Smooth muscle cell of the brain vasculature (primary cell): ENCODE measurements around the gene ZFAND2A.
"Not testable (repeated sequence)": the region's sequence is repeated elsewhere in the genome, so short reads cannot be mapped to it uniquely, and the experiment has no call there.

Source experiments
- DNase-seq: peaks from one replicate; pipeline ENCODE4 v3.0.0-alpha.2; 2012; ENCODE audit warnings: low read depth, low spot score

Gene ZFAND2A

DNA sequence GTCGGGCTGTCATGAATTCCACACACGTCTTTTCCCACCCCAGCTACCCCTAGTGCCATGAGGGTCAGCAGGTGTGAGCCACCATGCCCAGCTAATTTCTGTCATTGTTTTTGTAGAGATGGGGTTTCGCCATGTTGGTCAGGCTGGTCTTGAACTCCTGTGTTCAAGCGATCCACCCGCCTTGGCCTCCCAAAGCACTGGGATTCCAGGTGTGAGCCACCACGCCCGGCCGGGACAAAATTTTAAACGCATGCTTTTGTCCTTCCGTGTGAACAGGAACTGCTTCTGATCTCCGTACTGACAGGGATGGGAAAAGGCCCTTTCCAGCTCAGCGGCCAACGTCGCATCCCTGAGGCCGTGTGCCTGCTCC is 15.6 kb upstream of the ZFAND2A start:
- DNase-seq, result no peak

DNA sequence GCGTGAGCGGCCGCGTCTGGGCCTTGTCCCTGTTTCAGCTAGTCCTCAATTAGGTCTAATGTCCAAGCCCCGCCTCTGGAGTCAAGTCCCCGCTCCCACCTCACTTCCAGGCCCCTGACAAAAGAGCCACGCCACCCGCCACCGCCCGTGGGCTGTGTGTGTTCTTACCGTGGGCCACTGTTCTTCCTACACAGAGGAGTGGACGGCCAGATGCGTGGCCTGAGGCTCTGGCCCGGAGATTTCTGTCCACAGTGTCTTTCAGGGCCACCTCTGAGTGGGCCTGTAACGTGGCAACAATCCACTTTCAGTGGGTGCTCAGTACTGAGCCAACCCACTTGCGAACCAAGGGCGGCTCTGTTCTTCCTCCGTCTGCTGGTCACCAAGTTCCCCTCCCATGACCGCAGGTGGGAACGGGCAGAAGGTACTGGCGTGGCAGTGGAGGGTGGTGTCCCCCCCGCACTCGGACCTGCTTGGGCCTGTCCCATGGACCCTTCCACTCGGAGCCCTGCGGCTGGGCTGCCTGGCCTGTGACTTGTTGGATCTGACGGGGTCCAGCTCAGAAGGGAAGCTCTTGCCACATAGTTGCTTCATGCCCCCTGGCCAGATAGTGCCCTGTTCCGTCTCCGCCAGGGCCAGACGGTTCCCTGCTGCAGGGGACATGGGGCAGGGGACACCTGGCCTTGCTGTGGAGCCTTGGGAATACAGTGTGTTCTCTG is 15.0 kb upstream of the ZFAND2A start:
- DNase-seq, result no peak

DNA sequence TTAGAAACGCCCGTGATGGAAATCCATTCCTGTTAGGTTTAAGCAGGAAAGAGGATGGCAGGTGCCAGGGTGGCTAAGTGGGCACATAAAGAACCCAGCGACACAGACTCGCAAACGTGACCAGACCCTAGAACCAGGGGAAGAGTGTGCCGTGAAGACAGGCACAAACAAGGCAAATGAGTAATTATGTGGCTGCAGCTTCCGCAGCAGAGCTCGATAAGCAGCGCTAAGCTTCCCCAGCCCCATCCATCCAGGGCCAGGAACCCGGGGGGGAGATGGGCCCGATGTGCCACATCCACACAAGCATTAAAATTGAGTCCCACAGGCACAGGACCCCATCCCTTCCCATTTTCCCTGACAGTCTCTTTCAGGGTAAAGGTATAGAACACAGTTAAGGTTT is 14.0 kb upstream of the ZFAND2A start:
- DNase-seq, result no peak

DNA sequence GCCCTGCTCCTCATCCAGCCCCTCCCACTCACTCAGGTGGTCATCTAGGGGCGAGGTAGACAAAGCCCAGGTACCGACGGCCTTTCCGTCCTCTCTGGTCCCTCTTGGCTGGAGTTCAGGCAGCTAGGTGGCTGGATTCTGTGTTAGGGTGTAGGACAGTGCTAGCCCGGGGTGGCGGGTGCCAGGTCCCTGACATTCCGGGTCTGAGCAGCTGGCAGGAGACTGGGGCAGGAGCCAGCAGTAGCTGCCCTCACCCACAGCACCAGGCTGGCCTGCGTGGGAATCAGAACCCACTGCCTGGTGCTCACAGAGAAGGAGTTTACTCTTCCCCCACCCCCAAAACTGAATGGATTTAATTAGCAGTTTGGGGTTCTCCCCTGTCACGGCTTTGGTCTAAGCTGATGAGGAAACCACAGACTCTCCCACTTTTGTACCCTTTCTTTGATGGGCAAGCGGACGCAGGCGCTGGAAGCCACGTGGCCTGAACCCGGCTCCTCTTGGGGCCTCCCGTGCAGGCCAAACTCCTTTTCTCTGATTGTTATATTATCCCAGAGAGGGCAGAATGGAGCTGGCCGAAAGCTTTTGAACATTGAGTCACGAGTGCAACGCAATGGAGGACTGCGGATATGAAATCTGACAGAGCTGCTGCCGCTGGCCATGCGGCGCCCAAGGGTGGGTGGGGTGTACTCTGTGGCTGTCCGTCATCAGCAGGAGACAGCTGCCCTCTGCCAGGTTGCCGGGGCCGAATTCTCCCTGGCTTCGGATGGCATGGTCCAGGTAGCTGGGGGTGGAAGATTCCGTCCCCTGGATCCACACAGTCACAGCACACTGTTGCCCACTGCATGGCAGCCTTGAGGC is 12.9 kb upstream of the ZFAND2A start:
- DNase-seq, result no peak

DNA sequence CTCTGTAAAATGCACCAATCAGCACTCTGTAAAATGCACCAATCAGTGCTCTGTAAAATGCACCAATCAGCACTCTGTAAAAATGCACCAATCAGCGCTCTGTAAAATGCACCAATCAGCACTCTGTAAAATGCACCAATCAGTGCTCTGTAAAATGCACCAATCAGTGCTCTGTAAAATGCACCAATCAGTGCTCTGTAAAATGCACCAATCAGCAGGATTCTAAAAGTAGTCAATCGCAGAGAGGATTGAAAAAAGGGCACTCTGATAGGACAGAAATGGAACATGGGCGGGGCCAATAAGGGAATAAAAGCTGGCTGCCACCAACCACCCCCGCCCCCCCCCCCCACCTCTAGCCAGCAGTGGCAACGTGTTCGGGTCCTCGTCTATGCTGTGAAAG is 11.5 kb upstream of the ZFAND2A start:
- not testable (repeated sequence) for DNase-seq

DNA sequence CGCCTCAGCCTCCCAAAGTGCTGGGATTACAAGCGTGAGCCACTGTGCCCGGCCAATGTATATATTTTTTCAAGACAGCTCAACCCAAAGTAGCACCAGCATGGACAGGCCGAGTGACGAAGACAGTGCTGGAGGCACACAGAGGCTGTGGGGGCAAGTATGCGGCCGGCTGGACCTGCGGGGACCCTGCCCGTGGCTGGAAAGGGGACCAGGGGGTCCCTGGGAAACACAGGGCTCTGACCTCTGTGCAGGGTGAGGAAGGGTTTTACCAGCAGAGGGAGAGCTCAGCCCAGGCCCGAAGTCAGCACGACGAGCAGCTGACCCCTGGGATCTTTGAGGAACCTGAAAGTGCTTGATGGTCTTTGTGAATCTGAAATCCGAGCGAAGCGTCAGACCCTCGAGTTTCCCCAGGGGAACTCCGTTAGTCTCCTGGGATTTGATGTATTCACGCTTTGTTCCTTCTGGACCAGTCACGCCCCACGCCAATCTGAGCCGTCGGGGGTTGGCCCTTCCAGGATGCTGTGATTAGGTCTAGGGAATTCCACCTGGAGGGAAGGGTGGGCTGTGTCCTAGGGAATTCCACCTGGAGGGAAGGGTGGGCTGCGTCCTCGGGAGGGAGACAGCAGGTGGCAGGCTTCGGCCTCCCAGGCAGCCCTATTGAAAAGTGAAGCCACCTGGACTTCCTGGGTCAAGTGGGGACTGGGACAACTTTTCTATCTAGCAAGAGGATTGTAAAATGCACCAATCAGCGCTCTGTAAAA is 10.9 kb upstream of the ZFAND2A start:
- no peak for DNase-seq

DNA sequence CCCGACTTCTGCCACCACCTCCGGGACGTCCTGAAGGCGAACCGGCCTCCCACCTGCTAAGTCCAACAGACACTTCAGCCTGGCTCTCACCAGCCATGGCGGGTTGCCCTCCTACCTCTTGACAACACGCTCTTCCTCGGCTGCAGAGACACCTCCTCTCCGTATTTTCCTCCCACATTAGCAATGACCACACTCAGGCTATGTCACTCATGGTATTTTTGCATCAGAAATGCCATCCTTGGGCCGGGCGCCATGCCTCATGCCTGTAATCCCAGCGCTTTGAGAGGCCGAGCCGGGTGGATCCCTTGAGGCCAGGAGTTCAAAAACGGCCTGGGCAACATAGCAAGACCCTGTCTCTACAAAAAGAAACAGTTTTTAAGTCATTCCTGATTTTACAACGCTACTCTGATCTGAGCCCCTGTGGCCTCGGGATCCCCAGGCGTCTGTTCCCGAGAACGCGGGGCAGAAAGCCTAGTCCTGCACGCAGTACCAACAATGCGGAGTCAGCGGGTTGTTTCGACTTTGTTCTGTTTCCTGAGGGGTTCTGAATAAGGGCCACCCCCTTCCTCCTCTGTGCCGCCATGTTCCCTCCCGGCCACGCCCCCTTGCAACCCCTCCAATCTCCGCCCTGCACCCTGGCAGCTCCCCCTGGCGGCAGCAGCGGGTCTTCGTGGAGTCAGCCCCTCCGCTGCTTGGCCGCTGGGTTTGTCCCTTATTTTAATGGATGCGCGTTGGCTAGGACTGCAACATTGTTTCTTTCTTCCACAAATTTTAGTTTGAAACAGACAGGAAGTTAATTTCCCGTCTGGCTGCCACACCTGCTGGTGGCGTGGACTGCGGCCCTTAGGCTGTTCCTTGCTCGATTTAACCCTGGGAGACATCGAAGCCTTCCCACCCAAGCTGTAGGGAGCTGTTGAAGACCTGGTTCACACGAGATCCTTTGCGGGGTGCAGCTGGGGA is 9.7 kb upstream of the ZFAND2A start:
- DNase-seq, result no peak

DNA sequence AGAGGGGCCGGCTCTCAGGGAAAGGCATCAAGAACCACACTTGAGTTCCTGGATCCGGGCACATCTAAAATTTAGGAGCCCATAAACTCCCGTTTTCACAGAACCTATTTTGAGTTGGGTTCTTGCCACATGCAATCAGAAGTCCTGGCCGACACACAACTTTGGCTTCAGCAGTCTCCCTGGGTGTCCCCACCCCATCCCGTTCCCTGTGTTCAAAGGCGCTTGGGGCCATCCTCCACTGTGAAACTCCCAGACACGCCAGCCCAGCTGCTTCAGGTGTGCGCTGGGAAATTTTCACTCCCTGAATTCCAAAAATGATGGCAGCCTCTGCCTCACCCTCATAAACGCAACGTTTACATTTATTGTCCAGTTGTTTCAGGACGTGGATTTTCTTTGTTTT is 8.4 kb upstream of the ZFAND2A start:
- no peak for DNase-seq

DNA sequence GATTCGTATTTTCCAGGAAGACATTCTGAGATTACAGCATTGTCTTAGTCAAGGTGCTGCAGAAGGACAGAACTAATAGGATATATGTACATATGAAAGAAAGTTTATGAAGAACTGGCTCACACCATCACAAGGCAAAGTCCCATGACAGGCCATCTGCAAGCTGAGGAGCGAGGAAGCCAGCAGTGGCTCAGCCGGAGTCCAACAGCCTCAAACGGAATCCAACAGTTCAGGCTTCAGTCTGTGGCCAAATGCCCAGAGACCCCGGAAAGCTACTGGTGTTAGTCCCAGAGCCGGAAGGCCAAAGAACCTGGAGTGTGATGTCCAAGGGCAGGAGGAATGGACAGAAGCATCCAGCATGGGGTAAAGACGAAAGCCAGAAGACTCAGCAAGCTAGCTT is 4.4 kb upstream of the ZFAND2A start:
- no peak for DNase-seq

DNA sequence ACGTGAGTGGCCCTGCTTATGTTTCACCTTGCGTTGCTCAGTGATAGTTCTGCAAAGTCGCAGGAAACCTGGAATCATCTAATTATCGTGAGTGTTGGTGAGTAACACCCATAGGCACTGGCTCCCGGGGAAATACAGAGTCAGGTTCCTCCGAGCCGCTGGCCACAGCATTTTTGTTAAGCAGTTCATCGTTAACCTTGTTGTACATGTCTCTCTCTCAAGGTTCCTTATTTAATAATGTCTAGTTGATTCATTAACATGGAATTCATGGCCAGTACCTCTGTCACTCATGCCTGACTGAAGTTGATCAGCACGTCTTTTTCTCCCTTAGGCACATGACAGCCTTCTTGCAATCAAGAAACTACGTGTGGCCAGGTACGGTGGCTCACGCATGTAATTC is 3.1 kb upstream of the ZFAND2A start:
- no peak for DNase-seq

DNA sequence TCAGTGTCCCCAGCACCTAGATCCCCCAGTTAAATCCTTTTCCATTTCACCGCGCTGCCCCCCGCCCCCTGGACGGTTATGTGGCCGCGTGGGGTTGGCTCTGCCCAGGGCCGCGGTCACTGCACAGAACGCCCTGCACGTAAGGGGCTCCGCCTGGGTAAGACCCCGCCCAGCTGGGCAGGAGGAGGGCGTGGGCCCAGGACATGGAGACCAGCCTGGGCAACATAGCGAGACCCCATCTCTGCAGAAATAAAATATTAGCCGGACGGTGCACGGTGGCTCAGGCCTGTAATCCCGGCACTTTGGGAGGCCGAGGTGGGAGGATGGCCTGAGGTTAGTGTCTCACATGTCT is 650 bp upstream of the ZFAND2A start:
- DNase-seq, result no peak

DNA sequence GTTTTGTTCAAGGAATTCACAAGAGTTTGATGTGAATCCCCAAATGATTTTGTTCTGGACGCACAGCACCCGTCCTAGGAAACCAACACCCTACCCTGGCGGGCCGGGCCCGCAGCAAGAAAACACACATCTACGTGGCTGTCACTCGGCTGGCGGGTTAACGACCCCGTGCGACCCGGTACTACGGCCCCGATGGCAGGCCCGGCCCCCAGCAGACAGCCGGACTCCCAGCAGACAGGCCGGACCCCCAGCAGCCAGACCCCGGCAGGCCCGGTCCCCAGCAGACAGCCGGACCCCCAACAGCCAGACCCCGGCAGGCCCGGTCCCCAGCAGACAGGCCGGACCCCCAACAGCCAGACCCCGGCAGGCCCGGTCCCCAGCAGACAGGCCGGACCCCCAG is 765 bp downstream of the ZFAND2A start:
- DNase-seq, result not testable (repeated sequence)

DNA sequence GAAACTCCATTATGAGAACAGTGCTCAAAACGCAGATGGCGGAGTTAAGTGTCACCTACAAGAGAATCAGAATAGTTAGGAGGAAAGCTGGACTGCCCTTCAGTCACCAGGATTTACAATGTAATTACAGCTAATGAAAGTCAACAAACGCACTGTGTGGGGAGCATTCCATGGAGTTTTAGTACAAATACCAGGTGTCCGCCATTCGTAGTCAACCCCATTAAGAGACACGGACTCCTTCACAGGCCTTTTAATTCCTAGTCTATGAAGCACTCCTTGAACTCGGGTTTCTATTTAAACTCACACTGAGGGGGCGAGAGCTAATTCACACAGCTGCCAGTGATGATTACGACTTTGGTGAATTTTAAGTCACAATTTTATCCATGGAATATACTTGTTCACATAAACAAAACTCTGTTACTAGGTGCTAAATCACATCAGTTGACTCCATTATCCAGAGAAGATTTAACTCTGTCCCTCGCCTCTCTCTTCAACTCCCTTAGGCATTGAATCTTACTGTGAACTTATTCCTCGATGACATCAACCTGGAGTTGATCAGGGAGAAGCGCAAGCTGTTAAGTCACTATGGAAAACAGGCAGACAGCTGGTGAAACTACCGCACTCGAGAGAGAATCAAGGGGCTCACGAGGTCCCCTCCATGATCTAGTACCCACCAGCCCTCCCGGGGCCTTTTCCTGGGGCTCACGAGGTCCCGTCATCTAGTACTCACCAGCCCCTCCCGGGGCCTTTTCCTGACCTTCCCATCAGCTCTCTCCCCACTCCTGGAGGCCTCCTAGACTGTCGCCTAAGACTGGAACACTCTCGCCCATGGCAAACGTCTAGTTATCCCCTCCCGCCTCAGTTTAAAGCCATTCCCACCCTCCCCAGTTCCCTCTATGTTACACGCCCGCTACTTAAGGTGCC is 1.5 kb downstream of the ZFAND2A start:
- DNase-seq, result no peak

DNA sequence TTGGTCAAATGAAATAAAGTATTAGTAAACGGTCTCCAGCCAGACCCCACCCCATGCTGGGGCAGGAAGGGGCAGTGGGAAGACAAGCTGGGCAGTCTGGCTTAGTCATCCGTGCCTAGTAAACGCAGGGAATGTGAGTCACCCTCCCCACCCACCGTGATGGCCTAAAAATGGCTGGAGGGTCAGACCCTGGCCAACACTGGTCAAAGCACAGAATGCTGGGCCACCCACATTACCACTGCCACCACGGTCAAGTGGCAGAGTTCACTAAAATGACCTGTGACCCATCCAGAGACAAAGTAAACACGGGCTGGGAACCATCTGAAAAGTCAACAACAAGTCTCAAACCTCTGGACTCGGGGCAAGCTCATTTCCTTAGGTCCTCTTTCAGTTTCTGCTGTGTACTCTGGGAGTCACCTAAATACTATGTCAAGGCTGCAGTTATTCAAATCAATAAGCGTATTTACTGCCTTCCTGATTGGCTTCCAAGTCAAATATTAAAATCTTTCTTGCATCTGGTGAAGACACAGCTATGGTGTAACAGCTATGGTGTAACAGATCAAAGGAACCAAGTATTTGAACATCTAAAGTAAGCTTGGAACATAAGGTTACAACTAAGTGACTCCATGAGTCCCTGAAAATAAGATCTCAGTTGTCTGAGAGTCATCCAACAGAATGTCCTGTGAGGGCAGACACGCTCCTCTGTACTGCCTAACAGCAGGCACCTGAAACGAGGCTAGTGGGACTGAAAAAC is 3.0 kb downstream of the ZFAND2A start:
- DNase-seq, result peak; percentile 49

DNA sequence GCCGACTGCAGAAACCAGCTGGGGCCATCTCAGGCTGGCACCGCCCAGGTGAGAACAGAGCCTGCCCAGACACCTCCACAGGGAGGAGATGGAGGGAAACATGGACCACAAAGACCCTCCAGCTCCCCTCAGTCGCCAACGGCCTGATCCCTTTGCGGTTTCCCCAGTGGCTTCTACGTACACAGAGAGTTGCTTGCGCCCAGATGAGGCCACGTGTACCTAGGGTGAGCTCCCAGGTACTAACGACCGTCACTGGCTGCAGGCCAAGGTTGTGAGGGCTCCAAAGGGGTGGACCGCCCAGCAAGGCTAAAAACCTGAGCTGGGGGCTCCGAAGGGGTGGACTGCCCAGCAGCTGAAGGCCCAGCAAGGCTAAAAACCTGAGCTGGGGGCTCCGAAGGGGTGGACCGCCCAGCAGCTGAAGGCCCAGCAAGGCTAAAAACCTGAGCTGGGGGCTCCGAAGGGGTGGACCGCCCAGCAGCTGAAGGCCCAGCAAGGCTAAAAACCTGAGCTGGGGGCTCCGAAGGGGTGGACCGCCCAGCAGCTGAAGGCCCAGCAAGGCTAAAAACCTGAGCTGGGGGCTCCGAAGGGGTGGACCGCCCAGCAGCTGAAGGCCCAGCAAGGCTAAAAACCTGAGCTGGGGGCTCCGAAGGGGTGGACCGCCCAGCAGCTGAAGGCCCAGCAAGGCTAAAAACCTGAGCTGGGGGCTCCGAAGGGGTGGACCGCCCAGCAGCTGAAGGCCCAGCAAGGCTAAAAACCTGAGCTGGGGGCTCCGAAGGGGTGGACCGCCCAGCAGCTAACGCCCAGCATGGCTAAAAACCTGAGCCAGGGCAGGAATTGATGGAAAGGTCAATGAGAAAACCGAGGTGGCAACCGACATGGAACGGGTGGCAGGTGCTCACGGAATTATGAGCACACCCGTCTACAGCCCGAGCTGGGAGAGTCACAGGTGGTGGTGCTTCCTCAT is 3.9 kb downstream of the ZFAND2A start:
- not testable (repeated sequence) for DNase-seq

DNA sequence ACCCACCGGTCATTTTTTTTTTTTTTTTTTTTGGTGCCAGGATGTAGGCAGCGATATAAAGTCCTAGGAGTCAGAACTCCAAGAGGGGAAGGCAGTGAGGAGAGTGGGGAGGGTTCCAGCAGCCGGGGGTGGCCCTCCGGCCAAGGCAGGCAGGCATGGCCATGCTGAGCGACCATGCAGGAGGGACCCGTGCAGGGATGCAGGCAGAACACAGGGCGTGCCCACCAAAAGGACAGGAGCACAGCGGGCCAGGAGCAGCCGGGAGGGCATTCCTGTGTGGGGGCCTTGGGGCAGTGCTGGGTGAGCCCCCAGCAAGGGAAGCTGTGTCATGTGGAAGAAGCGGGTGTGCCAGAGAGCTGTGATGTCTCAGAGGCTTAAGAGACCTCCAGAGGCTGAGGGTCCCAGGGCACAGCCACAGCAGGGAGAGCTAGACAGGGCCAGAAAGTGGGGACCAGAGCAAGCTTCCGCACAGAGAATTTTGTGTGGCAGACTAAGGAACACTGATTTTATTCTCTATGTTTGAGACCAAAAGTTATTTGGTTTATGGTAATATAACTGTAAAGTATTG is 5.7 kb downstream of the ZFAND2A start:
- no peak for DNase-seq

DNA sequence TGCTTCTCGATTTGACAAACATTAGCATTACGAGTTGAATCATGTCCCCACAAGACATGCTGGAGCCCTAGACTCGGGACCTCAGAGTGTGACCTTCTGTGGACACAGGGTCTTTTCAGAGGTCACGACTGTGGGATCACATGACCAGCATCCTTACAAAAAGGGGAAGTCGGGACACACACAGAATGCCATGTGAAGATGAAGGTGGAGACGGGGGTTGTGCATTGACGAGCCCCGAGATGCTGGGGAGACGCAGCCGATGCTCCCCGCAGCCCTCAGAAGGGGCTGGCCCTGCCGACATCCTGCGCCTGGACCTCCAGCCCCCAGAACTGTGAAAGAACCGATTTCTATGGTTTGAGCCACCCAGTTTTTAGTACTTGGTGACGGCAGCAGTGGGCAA is 7.5 kb downstream of the ZFAND2A start:
- no peak for DNase-seq
